DOHH2 (cell line): Measurements from ENCODE around the gene WTAP.
A peak's percentile ranks its signal among the peaks of the same experiment; 100 is the strongest.

Experiments
- H3F3A ChIP-seq: fragments of 200-600 bp; sonication (generic), shearing (Covaris generic); 2 replicates; pipeline ENCODE4 v1.6.0; 2016; ENCODE audit warnings: antibody characterized with exemption, mild to moderate bottlenecking; ENCODE audit not compliant: control insufficient read depth, insufficient read depth
- H3K27ac ChIP-seq: fragments of 200-600 bp; sonication (generic); 2 replicates; pipeline ENCODE4 v1.5.1; 2014; ENCODE audit warnings: low read depth, mild to moderate bottlenecking, low read length, moderate library complexity
- H3K27me3 ChIP-seq: fragments of 200-600 bp; sonication (generic); 2 replicates; pipeline ENCODE4 v1.6.1; 2014; ENCODE audit warnings: mild to moderate bottlenecking, low read length, mixed read lengths; ENCODE audit not compliant: control insufficient read depth
- H3K36me3 ChIP-seq: fragments of 200-600 bp; sonication (generic); 2 replicates; pipeline ENCODE4 v1.6.1; 2014; ENCODE audit warnings: mild to moderate bottlenecking, low read length, moderate library complexity, mixed read lengths; ENCODE audit not compliant: control insufficient read depth
- H3K4me1 ChIP-seq: fragments of 200-600 bp; sonication (generic); 2 replicates; pipeline ENCODE4 v1.6.1; 2014; ENCODE audit warnings: mild to moderate bottlenecking, low read length, mixed read lengths; ENCODE audit not compliant: control insufficient read depth
- H3K4me2 ChIP-seq: fragments of 200-600 bp; sonication (generic); 2 replicates; pipeline ENCODE4 v1.6.0; 2014; ENCODE audit warnings: mild to moderate bottlenecking, low read length, moderate library complexity
- H3K4me3 ChIP-seq: fragments of 200-600 bp; sonication (generic); 2 replicates; pipeline ENCODE4 v1.5.1; 2014; ENCODE audit warnings: mild to moderate bottlenecking, low read length, mixed read lengths
- H3K79me2 ChIP-seq: fragments of 200-600 bp; sonication (generic); 2 replicates; pipeline ENCODE4 v1.6.1; 2014; ENCODE audit warnings: mild to moderate bottlenecking, low read length, mixed read lengths; ENCODE audit not compliant: control insufficient read depth
- H3K9me2 ChIP-seq: fragments of 200-600 bp; sonication (generic); replicated peaks from 2 replicates; pipeline ENCODE4 v1.6.1; 2014; ENCODE audit warnings: mild to moderate bottlenecking, low read length, mixed read lengths; ENCODE audit not compliant: control insufficient read depth
- H3K9me3 ChIP-seq: fragments of 200-600 bp; sonication (generic); 2 replicates; pipeline ENCODE4 v1.6.1; 2014; ENCODE audit warnings: antibody characterized with exemption, low read length, mixed read lengths; ENCODE audit not compliant: control insufficient read depth, insufficient read depth
- H4K20me1 ChIP-seq: fragments of 200-600 bp; sonication (generic); 2 replicates; pipeline ENCODE4 v1.6.0; 2014; ENCODE audit warnings: low read depth, mild to moderate bottlenecking, antibody characterized with exemption, low read length, moderate library complexity; ENCODE audit not compliant: control insufficient read depth, insufficient read depth
- CTCF ChIP-seq: fragments of 200-600 bp; sonication (generic); IDR thresholded peaks from one replicate; pipeline ENCODE4 v1.5.1; 2014; ENCODE audit warnings: antibody characterized with exemption, mild to moderate bottlenecking, low read depth, low read length; ENCODE audit not compliant: poor library complexity, severe bottlenecking
- EZH2phosphoT487 ChIP-seq: fragments of 200-600 bp; sonication (generic); IDR thresholded peaks from 2 replicates; pipeline ENCODE4 v1.6.1; 2017; ENCODE audit warnings: borderline replicate concordance, mild to moderate bottlenecking, antibody characterized with exemption, low read length, moderate library complexity, mixed read lengths

WTAP gene

GRCh38 chr6:159778542-159779103, 51.3 kb downstream of the WTAP start:
- H4K20me1 ChIP-seq = peaks cover 10% of the 10 kb centered on the region; the same call in 1 of the 2 replicates
- H3F3A ChIP-seq = peaks cover 85% of the 10 kb centered on the region
- no peaks in the 10 kb centered on the region for H3K9me3 ChIP-seq
- no peak overlapping the region for H3K4me2 ChIP-seq
- no peaks in the 10 kb centered on the region for H3K9me2 ChIP-seq
- H3K27ac ChIP-seq = no peak overlapping the region
- H3K27me3 ChIP-seq = no peaks in the 10 kb centered on the region
- no peak overlapping the region for H3K4me3 ChIP-seq
- H3K4me1 ChIP-seq = no peaks in the 10 kb centered on the region
- H3K79me2 ChIP-seq = peaks cover 25% of the 10 kb centered on the region
- no peak for TF ChIP-seq CTCF
- TF ChIP-seq EZH2phosphoT487 = no peak
- H3K36me3 ChIP-seq = peaks cover 98% of the 10 kb centered on the region

DNA sequence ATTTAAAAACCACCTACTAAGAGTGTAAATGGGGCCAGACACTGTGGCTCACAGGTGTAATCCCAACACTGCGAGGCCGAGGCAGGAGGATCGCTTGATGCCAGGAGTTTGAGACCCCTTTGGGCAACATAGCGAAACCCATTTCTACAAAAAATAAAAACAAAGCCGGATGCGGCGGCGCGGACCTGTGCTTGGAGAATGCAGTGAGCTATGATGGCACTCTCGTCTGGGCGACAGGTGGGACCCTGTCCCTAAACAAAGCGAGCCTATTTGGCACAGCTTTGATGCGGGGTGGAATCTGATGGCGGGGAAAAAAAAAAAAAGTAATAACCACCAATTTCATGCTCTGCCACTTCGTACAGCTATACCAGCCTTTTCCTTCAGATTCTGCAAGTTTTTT, 61.0 kb downstream of the WTAP start:
- H3K36me3 ChIP-seq = peaks cover 91% of the 10 kb centered on the region
- peaks cover 24% of the 10 kb centered on the region for H3F3A ChIP-seq
- no peaks in the 10 kb centered on the region for H3K9me2 ChIP-seq
- peaks cover 23% of the 10 kb centered on the region for H4K20me1 ChIP-seq
- peak overlapping the region; percentile 97 for H3K4me3 ChIP-seq
- H3K9me3 ChIP-seq = no peaks in the 10 kb centered on the region
- peaks cover 96% of the 10 kb centered on the region for H3K79me2 ChIP-seq
- no peaks in the 10 kb centered on the region for H3K27me3 ChIP-seq
- no peak overlapping the region for H3K27ac ChIP-seq
- H3K4me1 ChIP-seq = peaks cover 49% of the 10 kb centered on the region
- TF ChIP-seq CTCF (no peak), EZH2phosphoT487 (no peak)
- H3K4me2 ChIP-seq = peak overlapping the region; percentile 83

- peaks cover 91% of the 10 kb centered on the region for H3K36me3 ChIP-seq
Observed at GRCh38 chr6:159788753-159789376, 61.6 kb downstream of the WTAP start.

More at GRCh38 chr6:159788753-159789376, 61.6 kb downstream of the WTAP start:
- no peak for TF ChIP-seq CTCF
- TF ChIP-seq EZH2phosphoT487 = no peak
- Histone ChIP-seq H3K9me3 (no peaks in the 10 kb centered on the region), H3F3A (peaks cover 19% of the 10 kb centered on the region; the same call in 1 of the 2 replicates), H4K20me1 (peaks cover 23% of the 10 kb centered on the region), H3K4me1 (peaks cover 52% of the 10 kb centered on the region), H3K9me2 (no peaks in the 10 kb centered on the region), H3K79me2 (peaks cover 96% of the 10 kb centered on the region), H3K4me3 (peak overlapping the region; percentile 97), H3K4me2 (peak overlapping the region; percentile 83), H3K27me3 (no peaks in the 10 kb centered on the region), H3K27ac (peak overlapping the region; percentile 59)
